Astrocyte of the cerebellum (primary cell): Measurements from ENCODE around the gene LYG1.
"Not testable (repeated sequence)": the region's sequence is repeated elsewhere in the genome, so short reads cannot be mapped to it uniquely, and the experiment has no call there.

ENCODE experiments used
- DNase-seq: peaks from one replicate; pipeline ENCODE4 v3.0.0-alpha.2; 2011; ENCODE audit warnings: low read depth
- H3K4me3 ChIP-seq: 2 replicates; pipeline ENCODE4 v1.5.1; 2011; ENCODE audit warnings: mild to moderate bottlenecking, low read depth, low read length, moderate library complexity
- CTCF ChIP-seq: IDR thresholded peaks from 2 replicates; pipeline ENCODE4 v1.5.1; 2012; ENCODE audit warnings: low read length, low read depth, moderate library complexity, mild to moderate bottlenecking; ENCODE audit errors: missing control alignments
- in situ Hi-C: cut with HindIII; loops from 2 replicates; pipeline ENCODE4 v1.10.0; 2017; ENCODE audit warnings: low sequenced_read_pairs

LYG1 gene

GRCh38 chr2:99317161-99317872 is 16.3 kb upstream of the LYG1 start:
- in situ Hi-C loops: no loop called here
- H3K4me3 ChIP-seq: no peak overlapping the region
- DNase-seq: no peak
- no peak for TF ChIP-seq CTCF

GRCh38 chr2:99299580-99299979 is 1.4 kb downstream of the LYG1 start:
- no peak for TF ChIP-seq CTCF
- H3K4me3 ChIP-seq: no peak overlapping the region
- in situ Hi-C loops: no loop called here
- no peak for DNase-seq

- in situ Hi-C loops: no loop called here
- no peak for TF ChIP-seq CTCF
- no peak overlapping the region for H3K4me3 ChIP-seq
- DNase-seq: no peak
These were observed 3.0 kb downstream of the LYG1 start for GRCh38 chr2:99297994-99298393.

- in situ Hi-C loops: no loop called here
- H3K4me3 ChIP-seq: no peak overlapping the region
- no peak for TF ChIP-seq CTCF
- no peak for DNase-seq
These were observed 15.5 kb downstream of the LYG1 start for GRCh38 chr2:99285526-99285925.

- in situ Hi-C loops: no loop called here
- TF ChIP-seq CTCF: no peak
- no peak for DNase-seq
- H3K4me3 ChIP-seq: no peak overlapping the region
These were observed 20.9 kb downstream of the LYG1 start for GRCh38 chr2:99279969-99280695.

- H3K4me3 ChIP-seq: no peak overlapping the region
- DNase-seq: peak; percentile 83
- in situ Hi-C loops: no loop called here
- no peak for TF ChIP-seq CTCF
These were observed 22.2 kb downstream of the LYG1 start for GRCh38 chr2:99278793-99279291.

- in situ Hi-C loops, H3K4me3 ChIP-seq, DNase-seq: not testable (repeated sequence)
These were observed 22.7 kb downstream of the LYG1 start for GRCh38 chr2:99278195-99278765.
